ENCODE data around the gene PRKG1.
"Not testable (repeated sequence)": the region's sequence is repeated elsewhere in the genome, so short reads cannot be mapped to it uniquely, and the experiment has no call there.

DNA sequence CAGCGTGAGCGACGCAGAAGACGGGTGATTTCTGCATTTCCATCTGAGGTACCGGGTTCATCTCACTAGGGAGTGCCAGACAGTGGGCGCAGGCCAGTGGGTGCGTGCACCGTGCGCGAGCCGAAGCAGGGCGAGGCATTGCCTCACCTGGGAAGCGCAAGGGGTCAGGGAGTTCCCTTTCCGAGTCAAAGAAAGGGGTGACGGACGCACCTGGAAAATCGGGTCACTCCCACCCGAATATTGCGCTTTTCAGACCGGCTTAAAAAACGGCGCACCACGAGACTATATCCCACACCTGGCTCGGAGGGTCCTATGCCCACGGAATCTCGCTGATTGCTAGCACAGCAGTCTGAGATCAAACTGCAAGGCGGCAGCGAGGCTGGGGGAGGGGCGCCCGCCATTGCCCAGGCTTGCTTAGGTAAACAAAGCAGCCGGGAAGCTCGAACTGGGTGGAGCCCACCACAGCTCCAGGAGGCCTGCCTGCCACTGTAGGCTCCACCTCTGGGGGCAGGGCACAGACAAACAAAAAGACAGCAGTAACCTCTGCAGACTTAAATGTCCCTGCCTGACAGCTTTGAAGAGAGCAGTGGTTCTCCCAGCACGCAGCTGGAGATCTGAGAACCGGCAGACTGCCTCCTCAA, 1159.2 kb downstream of the PRKG1 start:
- TF ChIP-seq, protein P1, sequence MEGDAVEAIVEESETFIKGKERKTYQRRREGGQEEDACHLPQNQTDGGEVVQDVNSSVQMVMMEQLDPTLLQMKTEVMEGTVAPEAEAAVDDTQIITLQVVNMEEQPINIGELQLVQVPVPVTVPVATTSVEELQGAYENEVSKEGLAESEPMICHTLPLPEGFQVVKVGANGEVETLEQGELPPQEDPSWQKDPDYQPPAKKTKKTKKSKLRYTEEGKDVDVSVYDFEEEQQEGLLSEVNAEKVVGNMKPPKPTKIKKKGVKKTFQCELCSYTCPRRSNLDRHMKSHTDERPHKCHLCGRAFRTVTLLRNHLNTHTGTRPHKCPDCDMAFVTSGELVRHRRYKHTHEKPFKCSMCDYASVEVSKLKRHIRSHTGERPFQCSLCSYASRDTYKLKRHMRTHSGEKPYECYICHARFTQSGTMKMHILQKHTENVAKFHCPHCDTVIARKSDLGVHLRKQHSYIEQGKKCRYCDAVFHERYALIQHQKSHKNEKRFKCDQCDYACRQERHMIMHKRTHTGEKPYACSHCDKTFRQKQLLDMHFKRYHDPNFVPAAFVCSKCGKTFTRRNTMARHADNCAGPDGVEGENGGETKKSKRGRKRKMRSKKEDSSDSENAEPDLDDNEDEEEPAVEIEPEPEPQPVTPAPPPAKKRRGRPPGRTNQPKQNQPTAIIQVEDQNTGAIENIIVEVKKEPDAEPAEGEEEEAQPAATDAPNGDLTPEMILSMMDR (IDR thresholded peaks at IDR 0.05), result not testable (repeated sequence)
- TF ChIP-seq POLR2A (IDR thresholded peaks at IDR 0.05), result not testable (repeated sequence)
